GM12873 (cell line): ENCODE results near the gene GTF3C6.

Source experiments
- TF ChIP-seq, protein P1 (sequence below): IDR thresholded peaks from 2 replicates; pipeline ENCODE4 v1.5.1; 2012; ENCODE audit warnings: low read depth, mild to moderate bottlenecking, moderate library complexity, low read length, control low read depth; ENCODE audit not compliant: insufficient read depth; ENCODE audit errors: missing control alignments

GTF3C6 gene

DNA sequence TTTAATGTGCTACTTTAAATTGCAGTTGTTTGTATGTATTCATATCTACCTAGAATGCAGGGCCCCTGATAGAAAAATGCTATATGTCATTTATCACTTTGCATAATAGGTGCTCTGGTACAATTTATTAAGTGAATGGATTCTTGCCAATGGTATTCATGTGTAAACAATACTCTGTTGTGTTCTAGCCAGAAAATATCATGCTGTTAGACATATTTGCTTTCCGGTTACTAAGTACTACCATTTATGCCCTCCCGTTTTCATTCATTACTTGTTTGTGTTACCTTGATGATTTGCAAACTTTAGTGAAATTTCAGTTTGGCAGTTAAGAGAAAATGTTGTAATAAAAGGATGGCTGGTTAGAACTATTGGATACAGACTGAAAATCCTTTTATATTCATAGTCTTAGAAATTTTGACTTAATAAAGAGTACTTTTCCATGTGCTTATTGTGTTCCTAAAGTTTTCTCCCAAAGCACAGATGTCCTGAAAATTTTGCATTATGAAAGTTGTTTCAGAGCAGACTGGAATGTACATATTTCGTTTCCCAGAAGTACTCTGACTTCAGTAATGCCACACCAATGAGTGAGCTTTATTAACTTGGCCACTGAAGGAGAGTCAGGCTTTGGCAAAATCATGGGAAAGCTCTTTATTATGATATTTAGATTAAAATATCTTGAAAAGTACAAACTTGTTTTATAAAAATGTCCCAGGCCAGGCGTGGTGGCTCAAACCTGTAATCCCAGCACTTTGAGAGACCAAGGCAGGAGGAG lies 54.8 kb downstream of the GTF3C6 start:
- TF ChIP-seq, protein P1, sequence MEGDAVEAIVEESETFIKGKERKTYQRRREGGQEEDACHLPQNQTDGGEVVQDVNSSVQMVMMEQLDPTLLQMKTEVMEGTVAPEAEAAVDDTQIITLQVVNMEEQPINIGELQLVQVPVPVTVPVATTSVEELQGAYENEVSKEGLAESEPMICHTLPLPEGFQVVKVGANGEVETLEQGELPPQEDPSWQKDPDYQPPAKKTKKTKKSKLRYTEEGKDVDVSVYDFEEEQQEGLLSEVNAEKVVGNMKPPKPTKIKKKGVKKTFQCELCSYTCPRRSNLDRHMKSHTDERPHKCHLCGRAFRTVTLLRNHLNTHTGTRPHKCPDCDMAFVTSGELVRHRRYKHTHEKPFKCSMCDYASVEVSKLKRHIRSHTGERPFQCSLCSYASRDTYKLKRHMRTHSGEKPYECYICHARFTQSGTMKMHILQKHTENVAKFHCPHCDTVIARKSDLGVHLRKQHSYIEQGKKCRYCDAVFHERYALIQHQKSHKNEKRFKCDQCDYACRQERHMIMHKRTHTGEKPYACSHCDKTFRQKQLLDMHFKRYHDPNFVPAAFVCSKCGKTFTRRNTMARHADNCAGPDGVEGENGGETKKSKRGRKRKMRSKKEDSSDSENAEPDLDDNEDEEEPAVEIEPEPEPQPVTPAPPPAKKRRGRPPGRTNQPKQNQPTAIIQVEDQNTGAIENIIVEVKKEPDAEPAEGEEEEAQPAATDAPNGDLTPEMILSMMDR: no peak

DNA sequence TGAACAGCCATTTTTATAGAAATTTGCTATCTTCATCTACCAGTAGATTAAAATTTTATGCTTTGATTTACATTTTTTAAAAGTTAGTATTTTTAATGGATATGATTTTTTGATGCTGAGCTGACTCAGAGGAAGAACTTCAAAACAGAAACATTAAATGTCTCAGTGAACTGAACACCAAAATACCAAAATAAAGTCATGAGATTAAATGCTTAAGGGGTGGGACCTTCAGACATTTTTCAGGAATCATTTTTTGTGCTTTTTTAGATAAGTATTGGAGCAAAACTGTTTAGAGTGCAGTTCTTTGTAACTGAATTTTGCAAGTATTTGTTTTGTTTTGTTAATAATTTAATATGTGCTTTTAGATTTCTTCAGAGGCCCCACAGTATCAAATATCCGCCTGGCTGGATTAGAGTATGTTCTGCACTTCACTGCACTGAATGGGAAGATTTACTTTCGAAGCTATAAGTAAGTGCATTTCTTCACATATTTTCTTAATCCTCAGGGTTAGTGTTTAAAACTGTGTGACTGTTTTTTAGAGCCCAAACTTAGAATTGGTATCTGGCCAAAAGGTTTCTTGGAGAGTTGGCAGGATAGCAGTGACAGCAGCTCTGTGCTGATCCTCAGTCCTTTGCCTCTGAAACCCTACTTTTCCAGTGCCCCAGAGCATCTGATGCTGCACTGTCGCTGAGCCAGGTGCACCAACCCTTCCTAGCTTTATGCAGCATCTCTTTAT lies 57.1 kb downstream of the GTF3C6 start:
- TF ChIP-seq, protein P1: no peak
